ENCODE results near the gene PNLIPRP2.

PNLIPRP2 gene

GRCh38 chr10:116686632-116687031 lies 65.9 kb downstream of the PNLIPRP2 start:
- DNase-seq = no peak

GRCh38 chr10:116687633-116688032 lies 66.9 kb downstream of the PNLIPRP2 start:
- no peak for DNase-seq

GRCh38 chr10:116688241-116688711 lies 67.5 kb downstream of the PNLIPRP2 start:
- DNase-seq = no peak

GRCh38 chr10:116688741-116689495 lies 68.2 kb downstream of the PNLIPRP2 start:
- no peak for DNase-seq

- DNase-seq = no peak
These were observed 69.0 kb downstream of the PNLIPRP2 start for GRCh38 chr10:116689744-116690143.

- DNase-seq = no peak
These were observed 69.9 kb downstream of the PNLIPRP2 start for GRCh38 chr10:116690356-116691322.

- no peak for DNase-seq
These were observed 70.9 kb downstream of the PNLIPRP2 start for GRCh38 chr10:116691635-116692034.

GRCh38 chr10:116692225-116692624 lies 71.5 kb downstream of the PNLIPRP2 start:
- DNase-seq = no peak

- DNase-seq = no peak
These were observed 73.6 kb downstream of the PNLIPRP2 start for GRCh38 chr10:116694243-116694926.

Measured in stimulated activated CD4-positive, alpha-beta T cell treated with anti-CD3 and anti-CD28 coated beads, Interleukin-12 subunit alpha, Interleukin-12 subunit beta, amount 100 ng/mL, for 4 hours (primary cell).